ENCODE data around the gene GREB1. TPM values are rescaled to one million over a fixed set of nuclear protein-coding genes. Genes with fewer than 3 reads are reported as not detected.

GREB1 gene
- total RNA-seq, 4 donors from 2014 or later: 3.4 to 8.4 (median 4.7) TPM

DNA sequence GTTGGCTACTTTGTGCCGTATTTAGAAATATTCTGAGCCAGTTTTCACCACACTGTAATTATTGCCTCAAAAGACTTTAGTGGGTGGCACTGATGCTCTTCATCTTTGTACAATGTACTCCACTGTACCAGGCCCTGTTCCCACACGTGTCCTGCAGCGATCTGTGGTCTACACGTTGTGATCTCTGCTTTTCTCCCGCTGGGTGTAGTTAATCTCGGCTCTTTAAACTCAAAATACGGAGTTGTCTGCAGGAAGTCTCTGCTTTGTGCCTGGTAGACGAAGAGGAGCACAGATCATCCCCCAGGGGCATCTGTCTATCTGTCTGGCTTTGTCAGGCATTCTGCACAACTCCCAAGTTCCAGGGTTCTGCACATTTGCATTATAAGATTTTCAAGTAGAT is 12.1 kb upstream of the GREB1 start:
- TF ChIP-seq, protein P1, sequence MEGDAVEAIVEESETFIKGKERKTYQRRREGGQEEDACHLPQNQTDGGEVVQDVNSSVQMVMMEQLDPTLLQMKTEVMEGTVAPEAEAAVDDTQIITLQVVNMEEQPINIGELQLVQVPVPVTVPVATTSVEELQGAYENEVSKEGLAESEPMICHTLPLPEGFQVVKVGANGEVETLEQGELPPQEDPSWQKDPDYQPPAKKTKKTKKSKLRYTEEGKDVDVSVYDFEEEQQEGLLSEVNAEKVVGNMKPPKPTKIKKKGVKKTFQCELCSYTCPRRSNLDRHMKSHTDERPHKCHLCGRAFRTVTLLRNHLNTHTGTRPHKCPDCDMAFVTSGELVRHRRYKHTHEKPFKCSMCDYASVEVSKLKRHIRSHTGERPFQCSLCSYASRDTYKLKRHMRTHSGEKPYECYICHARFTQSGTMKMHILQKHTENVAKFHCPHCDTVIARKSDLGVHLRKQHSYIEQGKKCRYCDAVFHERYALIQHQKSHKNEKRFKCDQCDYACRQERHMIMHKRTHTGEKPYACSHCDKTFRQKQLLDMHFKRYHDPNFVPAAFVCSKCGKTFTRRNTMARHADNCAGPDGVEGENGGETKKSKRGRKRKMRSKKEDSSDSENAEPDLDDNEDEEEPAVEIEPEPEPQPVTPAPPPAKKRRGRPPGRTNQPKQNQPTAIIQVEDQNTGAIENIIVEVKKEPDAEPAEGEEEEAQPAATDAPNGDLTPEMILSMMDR (IDR thresholded peaks at IDR 0.05; ENCODE audit: low read depth): no peak

DNA sequence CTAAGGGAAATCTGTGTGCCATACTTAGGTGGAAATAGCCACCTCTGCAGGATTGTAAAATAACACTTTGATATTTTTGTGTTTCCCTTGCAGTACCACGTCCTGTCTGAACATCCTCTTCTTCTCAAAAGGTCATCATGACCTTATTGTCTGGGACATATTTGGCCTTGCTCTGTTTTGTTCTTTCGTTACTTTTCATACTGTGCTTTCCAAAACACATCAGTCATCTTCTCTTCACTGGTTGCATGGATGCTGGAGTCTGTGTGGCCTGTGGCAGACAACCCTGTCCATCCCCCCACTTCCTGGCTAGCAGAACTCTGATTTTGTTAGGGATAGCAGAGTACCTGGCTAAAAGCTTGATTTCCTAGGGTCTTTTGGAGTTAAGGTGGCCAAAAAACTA is 9.4 kb upstream of the GREB1 start:
- TF ChIP-seq, protein P1 (IDR thresholded peaks at IDR 0.05; ENCODE audit: low read depth): no peak

DNA sequence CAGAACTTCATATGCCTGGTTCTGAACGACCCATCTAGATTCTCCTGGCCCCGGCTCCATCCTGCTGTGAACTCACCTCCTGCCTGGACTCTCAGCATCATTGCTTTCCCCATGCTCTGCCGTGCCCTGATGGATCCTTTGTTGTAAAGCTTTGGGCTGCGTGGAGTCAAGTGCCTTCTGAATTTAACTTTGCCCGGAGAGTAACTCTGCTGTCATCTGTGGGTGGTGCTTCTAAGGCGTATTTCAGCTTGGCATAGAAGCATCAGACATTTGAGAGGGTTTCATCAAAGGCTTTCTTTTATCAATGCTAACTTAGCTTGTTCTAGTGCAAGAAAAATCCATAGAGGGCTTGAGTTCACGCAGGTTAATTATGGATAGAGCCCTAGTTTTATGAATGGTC is 8.1 kb upstream of the GREB1 start:
- TF ChIP-seq, protein P1 (IDR thresholded peaks at IDR 0.05; ENCODE audit: low read depth): no peak

DNA sequence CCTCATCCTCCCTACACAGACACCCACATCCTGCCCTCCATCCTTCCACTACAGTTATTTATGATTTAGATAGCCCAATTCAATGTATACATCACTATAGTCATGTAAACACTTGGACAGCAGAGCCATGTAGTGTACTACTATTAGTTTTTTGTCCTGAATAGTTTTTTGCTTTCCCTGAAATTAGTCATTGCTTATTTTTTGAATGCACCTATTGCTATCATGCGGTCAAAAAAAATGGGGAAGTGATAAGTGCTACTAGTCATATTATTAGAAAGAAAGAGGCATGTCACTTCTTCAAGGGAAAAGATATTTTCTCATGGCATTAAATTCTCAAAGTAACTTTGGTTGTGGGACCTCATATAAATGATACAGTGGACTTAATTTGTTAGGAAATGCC is 6.8 kb upstream of the GREB1 start:
- TF ChIP-seq, protein P1 (IDR thresholded peaks at IDR 0.05; ENCODE audit: low read depth): no peak

DNA sequence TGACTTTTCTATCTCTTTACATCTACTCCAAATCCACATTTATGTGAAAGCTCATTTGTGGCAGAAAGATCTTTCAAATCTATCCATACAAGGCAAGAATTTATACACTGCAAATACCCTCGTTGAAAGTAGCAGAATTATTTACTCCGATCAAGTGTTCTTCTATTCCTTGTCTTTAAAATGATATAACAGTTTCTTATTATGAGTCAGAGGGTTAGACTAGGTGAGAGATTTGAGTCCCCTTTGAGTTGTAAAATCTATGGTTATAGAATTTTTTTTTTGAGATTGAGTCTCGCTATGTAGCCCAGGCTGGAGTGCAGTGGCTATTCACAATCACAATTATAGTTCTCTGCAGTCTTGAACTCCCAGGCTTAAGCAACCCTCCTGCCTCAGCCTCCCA is 5.6 kb upstream of the GREB1 start:
- TF ChIP-seq, protein P1 (IDR thresholded peaks at IDR 0.05; ENCODE audit: low read depth): no peak

DNA sequence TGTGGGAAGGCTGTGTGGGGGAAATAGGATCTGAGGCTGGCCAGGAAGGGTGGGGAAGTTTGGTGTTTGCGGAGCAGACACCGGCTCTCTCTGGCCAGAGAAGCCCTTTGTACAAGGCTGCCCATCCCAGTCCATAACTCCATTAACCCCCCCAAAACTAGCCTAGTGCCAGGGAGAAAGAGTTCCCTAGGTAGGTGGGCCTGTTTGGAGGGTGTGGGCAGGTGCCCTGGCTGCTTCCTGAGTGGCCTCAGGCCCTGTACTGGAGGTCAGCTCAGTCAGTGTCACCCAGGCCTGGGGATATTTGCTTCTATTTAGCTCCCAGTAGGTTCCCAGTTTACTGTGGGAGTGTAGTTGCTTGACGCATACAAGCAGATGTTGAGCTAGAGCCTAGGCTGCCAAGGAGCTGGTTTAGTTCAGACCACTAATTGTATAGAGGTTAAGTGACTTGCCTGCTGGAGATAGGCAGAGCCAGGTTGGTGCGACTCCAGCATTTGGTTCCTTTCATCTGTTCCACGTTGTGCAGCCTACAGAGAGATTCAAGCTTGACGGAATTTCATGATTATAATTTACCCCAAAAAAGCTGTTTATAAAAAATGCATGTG is 2.9 kb upstream of the GREB1 start:
- TF ChIP-seq, protein P1 (IDR thresholded peaks at IDR 0.05; ENCODE audit: low read depth): no peak

DNA sequence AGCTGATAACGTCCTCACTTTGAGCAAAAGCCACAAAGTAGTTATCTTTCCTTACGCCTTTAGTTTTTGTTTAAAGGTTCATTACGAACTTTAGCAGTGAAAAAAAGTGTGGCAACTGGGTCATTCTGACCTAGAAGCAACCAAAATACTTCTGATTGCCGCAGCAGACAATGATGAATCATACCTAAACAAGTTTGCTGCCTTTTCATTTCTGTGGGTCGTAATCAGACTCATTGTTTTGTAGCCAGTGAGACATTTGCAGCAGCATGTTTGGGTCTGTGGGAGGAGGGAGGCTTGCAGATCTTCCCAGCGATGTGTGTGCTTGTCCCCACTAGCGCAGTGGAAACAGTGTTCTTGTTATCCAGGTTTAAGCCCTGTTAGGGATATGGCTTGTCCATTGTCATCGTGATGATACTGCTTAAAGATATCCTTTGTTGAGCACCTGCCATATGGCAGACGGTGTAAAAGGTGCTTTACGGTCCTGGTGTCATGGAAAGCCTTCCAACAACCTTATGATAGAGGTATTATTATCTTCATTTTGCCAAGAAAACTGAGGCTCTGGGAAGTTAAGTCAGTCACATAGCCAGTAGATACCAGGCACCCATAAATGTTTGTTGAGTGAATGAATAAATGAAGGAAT is 1.3 kb upstream of the GREB1 start:
- TF ChIP-seq, protein P1 (IDR thresholded peaks at IDR 0.05; ENCODE audit: low read depth): no peak
